Natural killer cell (primary cell): ENCODE measurements around the gene ZNF862. TPM values are rescaled to one million over a fixed set of nuclear protein-coding genes. Genes with fewer than 3 reads are reported as not detected.
A peak's percentile ranks its signal among the peaks of the same experiment; 100 is the strongest.

Source experiments
- ATAC-seq, 3 donors: fragments of 150-1000 bp in 2 of 3; fragments of 200-7000 bp in 1 of 3; cut with Tn5 transposase; 1 replicate in 1 of 3; 2 replicates in 2 of 3; pipeline ENCODE4 v1.10.0; 2021; ENCODE audit warnings: mild to moderate bottlenecking in 2 of 3, moderate library complexity in 2 of 3
- DNase-seq, 2 donors: peaks; one replicate each; pipeline versions ENCODE4 v3.0.0 to v3.0.0-alpha.2; 2013 to 2021; ENCODE audit warnings: mixed read lengths in 1 of 2
- H3K27ac ChIP-seq: one replicate; pipeline ENCODE4 v1.5.1; 2013; ENCODE audit warnings: mild to moderate bottlenecking, low read length
- H3K27me3 ChIP-seq: one replicate; pipeline ENCODE4 v1.6.1; 2013; ENCODE audit warnings: low read length; ENCODE audit not compliant: control insufficient read depth, insufficient read depth
- H3K36me3 ChIP-seq: one replicate; pipeline ENCODE4 v1.6.1; 2013; ENCODE audit warnings: low read length; ENCODE audit not compliant: control insufficient read depth, insufficient read depth
- H3K4me1 ChIP-seq: one replicate; pipeline ENCODE4 v1.6.1; 2013; ENCODE audit warnings: low read length; ENCODE audit not compliant: control insufficient read depth, insufficient read depth
- H3K4me3 ChIP-seq: one replicate; pipeline ENCODE4 v1.5.1; 2013; ENCODE audit warnings: low read length
- H3K9me3 ChIP-seq: one replicate; pipeline ENCODE4 v1.6.1; 2013; ENCODE audit warnings: low read length; ENCODE audit not compliant: control insufficient read depth, insufficient read depth
- H3K27ac Mint-ChIP-seq, 2 donors: one replicate each; pipeline ENCODE4 v1.8.0; 2022; ENCODE audit warnings: mild to moderate bottlenecking in 2 of 2, mixed read lengths in 2 of 2, moderate library complexity in 1 of 2
- H3K27me3 Mint-ChIP-seq, 2 donors: one replicate each; pipeline ENCODE4 v1.8.0; 2022; ENCODE audit warnings: low read depth in 2 of 2, mixed read lengths in 2 of 2
- H3K36me3 Mint-ChIP-seq: one replicate; pipeline ENCODE4 v1.8.0; 2022; ENCODE audit warnings: mixed read lengths
- H3K4me1 Mint-ChIP-seq, 2 donors: one replicate each; pipeline ENCODE4 v1.8.0; 2022; ENCODE audit warnings: mixed read lengths in 2 of 2
- H3K4me3 Mint-ChIP-seq: one replicate; pipeline ENCODE4 v1.8.0; 2022; ENCODE audit warnings: mild to moderate bottlenecking, moderate library complexity, mixed read lengths
- H3K9me3 Mint-ChIP-seq, 2 donors: one replicate each; pipeline ENCODE4 v1.8.0; 2022; ENCODE audit warnings: mixed read lengths in 2 of 2
- WGBS: methylation state at CpG from one replicate; pipeline ENCODE4 v1.1.7; 2013; ENCODE audit warnings: missing lambda C conversion rate; ENCODE audit not compliant: insufficient coverage; 5-methylcytosine and 5-hydroxymethylcytosine counted together
- intact Hi-C: fragments of 100-400 bp; cut with micrococcal nuclease; formaldehyde crosslinking; loops from one replicate; pipeline ENCODE4 v1.14.2; 2022
- total RNA-seq, 4 donors: library from RNA; stranded (reverse); fragments of 120-200 nt in 1 of 4; gene quantifications; one replicate each; pipeline versions ENCODE4 v1.2.3 to v1.2.4, GENCODE V29; 2013 to 2022
- TF ChIP-seq, protein P1 (sequence below): fragments of 200-600 bp; IDR thresholded peaks from one replicate; pipeline ENCODE4 v1.8.0; 2022; ENCODE audit warnings: antibody characterized with exemption

Gene ZNF862
- total RNA-seq, 3 donors from 2014 or later (not counting 1 experiment from before 2014, with no cell fraction given) = 21.4 to 28.9 (median 21.7) TPM

GRCh38 chr7:149882248-149883047 lies 44.3 kb downstream of the ZNF862 start:
- Histone ChIP-seq H3K4me3 (no peak overlapping the region), H3K4me1 (peaks cover 7% of the 10 kb centered on the region), H3K27me3 (no peaks in the 10 kb centered on the region), H3K27ac (no peak overlapping the region), H3K36me3 (peaks cover 2% of the 10 kb centered on the region), H3K9me3 (no peaks in the 10 kb centered on the region)
- DNase-seq (no peak), ATAC-seq (no peak)
- TF ChIP-seq, protein P1, sequence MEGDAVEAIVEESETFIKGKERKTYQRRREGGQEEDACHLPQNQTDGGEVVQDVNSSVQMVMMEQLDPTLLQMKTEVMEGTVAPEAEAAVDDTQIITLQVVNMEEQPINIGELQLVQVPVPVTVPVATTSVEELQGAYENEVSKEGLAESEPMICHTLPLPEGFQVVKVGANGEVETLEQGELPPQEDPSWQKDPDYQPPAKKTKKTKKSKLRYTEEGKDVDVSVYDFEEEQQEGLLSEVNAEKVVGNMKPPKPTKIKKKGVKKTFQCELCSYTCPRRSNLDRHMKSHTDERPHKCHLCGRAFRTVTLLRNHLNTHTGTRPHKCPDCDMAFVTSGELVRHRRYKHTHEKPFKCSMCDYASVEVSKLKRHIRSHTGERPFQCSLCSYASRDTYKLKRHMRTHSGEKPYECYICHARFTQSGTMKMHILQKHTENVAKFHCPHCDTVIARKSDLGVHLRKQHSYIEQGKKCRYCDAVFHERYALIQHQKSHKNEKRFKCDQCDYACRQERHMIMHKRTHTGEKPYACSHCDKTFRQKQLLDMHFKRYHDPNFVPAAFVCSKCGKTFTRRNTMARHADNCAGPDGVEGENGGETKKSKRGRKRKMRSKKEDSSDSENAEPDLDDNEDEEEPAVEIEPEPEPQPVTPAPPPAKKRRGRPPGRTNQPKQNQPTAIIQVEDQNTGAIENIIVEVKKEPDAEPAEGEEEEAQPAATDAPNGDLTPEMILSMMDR = no peak
- Mint-ChIP-seq H3K4me3 (no peak overlapping the region), H3K36me3 (no peaks in the 10 kb centered on the region), H3K27ac (no peak overlapping the region), H3K9me3 (no peaks in the 10 kb centered on the region), H3K27me3 (no peaks in the 10 kb centered on the region), H3K4me1 (peaks cover 6 to 15% of the 10 kb centered on the region in 2 donors)
- WGBS = 92% methylated on average over 11 of the region's 11 CpGs
- intact Hi-C loops = no loop called here

DNA sequence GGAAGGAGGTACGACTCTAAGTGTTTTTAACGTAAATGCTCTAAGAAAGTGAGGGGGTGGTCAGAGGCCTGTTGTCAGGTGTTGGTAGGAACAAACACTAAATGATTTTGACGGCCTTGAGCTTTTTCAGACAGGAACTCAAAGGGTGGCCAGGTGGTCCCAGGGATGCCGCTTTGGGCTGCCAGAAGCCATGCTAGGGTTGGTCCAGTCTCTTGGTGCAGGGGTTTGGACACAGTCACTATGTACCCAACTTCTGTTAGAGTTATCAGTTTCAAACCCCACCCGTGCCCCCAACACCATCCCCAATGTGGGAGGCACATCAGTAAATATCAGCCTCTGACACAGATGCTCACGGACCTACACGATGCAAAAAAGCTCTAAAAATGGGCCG lies 44.9 kb downstream of the ZNF862 start:
- Histone ChIP-seq H3K4me1 (peaks cover 7% of the 10 kb centered on the region), H3K4me3 (no peak overlapping the region), H3K27ac (no peak overlapping the region), H3K36me3 (peaks cover 2% of the 10 kb centered on the region), H3K27me3 (no peaks in the 10 kb centered on the region), H3K9me3 (no peaks in the 10 kb centered on the region)
- Mint-ChIP-seq H3K36me3 (no peaks in the 10 kb centered on the region), H3K27ac (peak overlapping the region in 1 of 2 donors; percentile 44), H3K4me3 (no peak overlapping the region), H3K27me3 (no peaks in the 10 kb centered on the region), H3K9me3 (no peaks in the 10 kb centered on the region), H3K4me1 (peaks cover 6 to 15% of the 10 kb centered on the region in 2 donors)
- intact Hi-C loops = no loop called here
- DNase-seq (peak in 1 of 2 donors; percentile 1), ATAC-seq (no peak)
- 67% methylated on average over 8 of the region's 8 CpGs for WGBS
- TF ChIP-seq, protein P1 = no peak

DNA sequence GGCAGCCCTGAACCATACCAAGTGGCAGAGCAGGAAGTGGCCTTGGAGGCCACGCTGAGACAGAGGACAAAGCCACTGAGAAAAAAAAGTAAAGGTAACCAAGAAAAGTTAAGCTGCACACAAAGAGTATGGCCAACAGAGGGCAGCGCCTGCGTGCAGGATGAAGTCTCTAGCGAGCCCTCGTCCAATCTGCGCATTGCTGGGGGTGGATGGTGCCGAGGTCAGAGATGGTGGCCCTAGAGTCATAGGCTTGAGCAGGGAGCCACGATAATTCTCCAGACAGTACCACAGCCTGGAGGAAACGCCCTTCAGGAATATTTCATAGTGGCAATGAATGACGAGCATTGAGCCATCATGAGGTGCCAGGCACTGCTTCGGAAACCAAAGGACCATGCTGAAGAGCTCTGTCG lies 45.3 kb downstream of the ZNF862 start:
- TF ChIP-seq, protein P1 = peak; percentile 45
- Mint-ChIP-seq H3K9me3 (no peaks in the 10 kb centered on the region), H3K27ac (peak overlapping the region in 1 of 2 donors; percentile 44), H3K4me3 (no peak overlapping the region), H3K27me3 (no peaks in the 10 kb centered on the region), H3K36me3 (no peaks in the 10 kb centered on the region), H3K4me1 (peaks cover 6 to 15% of the 10 kb centered on the region in 2 donors)
- Histone ChIP-seq H3K4me3 (no peak overlapping the region), H3K27ac (no peak overlapping the region), H3K36me3 (peaks cover 2% of the 10 kb centered on the region), H3K27me3 (no peaks in the 10 kb centered on the region), H3K4me1 (peaks cover 7% of the 10 kb centered on the region), H3K9me3 (no peaks in the 10 kb centered on the region)
- peak; percentile 48 to 84 (median 61) for ATAC-seq
- intact Hi-C loops = no loop called here
- DNase-seq = peak in 1 of 2 donors; percentile 75
- WGBS = 32% methylated on average over 12 of the region's 12 CpGs
